T-helper 9 cell (primary cell): ENCODE results near the gene UBASH3A.

ENCODE experiments used
- DNase-seq: peaks from one replicate; pipeline ENCODE4 v3.0.0-alpha.2; 2020

The UBASH3A gene

GRCh38 chr21:42413093-42413492 is 9.4 kb downstream of the UBASH3A start:
- DNase-seq = no peak

GRCh38 chr21:42413500-42413899 is 9.8 kb downstream of the UBASH3A start:
- DNase-seq = no peak

- no peak for DNase-seq
Observed at GRCh38 chr21:42414066-42414465, 10.4 kb downstream of the UBASH3A start.

GRCh38 chr21:42414553-42414927 is 10.8 kb downstream of the UBASH3A start:
- no peak for DNase-seq

DNA sequence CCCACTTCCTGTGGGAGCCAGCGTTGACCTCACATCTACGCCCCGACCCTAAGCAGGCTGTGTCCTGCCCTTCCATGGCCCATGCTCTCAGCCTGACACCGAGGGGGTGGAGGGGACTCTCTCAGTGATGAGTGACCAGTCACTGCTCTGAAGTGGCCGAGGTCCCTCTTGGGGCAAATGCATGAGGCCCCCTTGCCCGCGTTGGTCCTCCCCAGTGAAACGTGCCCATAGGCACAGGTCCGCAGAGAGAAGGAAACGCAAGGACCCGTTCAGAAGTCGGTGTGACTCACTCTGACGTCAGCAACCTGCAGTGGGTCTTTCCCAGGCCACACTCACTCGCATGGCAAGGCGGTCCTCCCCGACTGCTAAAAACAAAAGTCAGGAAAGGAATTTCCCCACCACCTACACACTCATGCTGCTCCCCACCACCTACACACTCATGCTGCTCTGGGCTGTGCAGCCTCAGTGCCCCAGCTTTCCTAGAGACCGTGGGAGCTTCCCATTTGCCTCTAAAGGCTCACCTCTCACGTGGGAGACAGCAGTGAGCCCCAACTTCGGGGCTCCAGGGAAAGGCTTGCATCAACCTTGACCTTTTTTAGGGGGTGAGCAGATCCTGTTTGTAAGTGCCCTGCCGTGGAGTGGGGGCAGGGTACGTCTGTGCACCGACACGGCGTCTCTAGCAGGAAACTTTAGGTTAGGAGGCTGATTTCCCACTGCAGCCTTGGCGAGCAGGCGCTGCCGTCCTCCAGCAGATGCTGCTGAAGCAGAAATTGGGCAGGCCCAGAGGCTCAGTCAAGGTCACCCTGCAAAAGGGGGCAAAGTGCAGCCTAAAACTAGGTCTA is 11.4 kb downstream of the UBASH3A start:
- peak; percentile 84 for DNase-seq

GRCh38 chr21:42417533-42417932 is 13.8 kb downstream of the UBASH3A start:
- DNase-seq = no peak

GRCh38 chr21:42418886-42419285 is 15.2 kb downstream of the UBASH3A start:
- DNase-seq = no peak

- no peak for DNase-seq
Observed at GRCh38 chr21:42419845-42420244, 16.1 kb downstream of the UBASH3A start.

DNA sequence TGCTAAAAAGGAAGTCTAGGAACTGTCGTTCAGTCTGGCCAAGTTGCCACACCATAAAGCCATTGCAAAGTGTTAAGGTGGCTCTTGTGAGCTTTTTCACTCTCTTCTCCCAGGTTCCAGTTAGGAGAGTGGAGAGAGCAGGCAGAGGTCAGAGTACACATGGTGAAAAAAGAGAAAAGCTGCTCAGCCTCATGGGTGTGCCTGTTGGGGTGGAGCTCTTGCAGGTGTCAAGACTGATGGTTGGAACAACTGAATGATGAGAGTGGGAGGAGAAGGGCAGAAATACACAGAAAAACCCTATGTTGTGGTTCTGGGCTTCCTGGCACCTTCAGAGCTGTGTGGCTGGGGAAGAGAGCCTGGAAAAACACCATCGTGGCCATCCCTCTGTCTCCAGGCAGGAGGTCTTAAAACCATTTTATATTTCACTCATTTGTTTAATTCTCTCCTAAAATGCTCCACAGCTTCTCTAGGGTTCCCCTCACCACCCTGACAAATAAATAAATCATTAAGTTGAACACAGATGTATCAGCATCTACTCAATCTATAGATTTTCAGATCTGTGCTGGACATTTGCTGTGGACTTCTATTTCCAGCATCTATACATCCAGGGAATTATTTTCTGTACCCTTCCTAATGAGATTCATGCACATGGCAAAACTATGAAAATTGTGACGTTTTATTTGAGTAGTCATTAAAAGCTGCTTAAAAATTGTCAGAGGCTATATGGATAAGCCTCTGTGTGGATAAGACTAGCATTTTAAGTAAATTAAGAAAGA is 17.5 kb downstream of the UBASH3A start:
- DNase-seq = no peak

DNA sequence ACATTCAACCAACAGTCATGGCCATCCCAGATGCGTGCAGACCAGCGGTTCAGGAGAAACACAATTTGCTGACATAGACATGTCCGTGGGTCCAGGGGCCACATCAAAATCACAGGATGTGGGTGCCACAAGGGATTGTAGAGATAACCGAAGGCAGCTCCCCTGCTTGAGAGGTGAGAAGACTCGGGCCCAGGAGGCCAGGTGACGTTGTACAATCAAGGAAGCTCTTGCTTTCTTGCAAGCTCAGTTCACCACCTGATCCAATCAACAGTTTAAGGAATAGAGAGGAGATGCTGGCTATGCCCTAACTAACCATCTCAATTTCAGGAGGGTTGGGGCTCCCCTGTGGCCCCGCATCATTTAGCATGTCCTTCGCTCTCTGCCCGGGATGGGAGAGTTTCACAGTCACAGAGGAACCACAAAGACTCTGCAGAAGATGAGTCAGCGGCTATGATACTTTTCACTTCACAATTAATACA is 19.5 kb downstream of the UBASH3A start:
- peak; percentile 30 for DNase-seq

DNA sequence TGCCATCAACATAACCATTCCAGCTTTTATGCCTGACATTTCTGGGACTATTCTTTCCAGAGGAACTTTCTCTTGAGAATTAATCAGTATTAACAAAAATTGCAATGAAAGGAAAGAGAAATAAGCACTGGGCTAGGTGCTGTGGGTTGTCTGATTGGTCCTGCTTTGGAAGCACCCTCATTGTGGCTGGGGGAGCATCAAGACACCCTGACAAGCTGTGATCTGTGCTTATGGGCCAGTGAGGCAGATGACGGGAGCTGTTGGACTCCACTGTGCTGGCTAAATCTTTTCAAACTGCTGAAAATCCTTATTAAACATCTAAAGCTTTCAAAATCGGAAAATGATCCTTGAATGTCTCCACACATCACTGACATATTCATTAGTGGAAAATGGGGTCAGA is 20.0 kb downstream of the UBASH3A start:
- DNase-seq = no peak

DNA sequence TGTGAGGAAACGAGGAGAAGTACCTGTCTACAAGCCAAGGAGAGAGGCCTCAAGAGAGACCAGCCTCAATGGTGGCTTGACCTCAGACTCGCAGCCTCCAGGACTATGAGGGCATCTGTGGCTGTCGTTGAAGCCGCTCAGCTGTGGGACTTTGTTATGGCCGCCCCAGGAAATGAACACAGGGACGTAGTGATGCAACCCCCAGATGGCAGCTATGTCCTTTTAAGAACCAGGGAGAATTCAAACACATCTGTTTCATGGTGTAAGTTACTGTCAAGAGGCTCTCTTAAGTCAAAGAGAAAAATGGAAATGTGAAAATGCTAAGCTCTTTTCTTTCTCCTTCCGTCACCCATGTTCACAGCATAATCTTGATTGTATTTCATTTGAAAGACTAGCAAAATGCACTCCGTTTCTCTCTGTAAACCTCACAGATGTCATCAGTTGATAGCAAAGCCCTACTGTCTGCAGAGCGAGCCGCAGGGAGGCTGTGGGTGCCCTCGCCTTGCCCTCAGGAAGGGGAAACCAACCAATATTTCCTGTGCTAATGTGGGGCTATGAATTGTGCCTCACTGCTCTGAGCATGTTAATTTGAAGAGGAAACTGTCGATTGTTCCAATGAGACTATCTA is 21.3 kb downstream of the UBASH3A start:
- DNase-seq = peak; percentile 68

DNA sequence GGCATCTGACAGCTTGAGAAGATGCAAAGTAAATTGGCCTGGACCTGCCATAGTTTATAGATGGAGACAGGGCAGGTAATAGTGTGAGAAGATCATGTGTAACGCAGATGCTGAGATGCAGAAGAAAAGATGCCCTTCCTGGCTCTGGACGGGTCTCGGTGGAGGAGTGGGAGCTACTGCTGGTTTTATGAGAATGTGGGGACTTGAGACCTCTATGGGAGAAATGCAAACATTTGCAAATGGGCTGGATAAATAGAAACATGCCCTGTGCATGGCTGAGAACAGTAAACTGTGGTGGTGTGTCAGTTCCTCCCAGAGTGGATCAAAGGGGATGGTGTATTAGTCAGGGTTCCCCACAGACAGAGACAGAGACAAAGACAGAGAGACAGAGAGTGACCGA is 21.9 kb downstream of the UBASH3A start:
- DNase-seq = no peak

DNA sequence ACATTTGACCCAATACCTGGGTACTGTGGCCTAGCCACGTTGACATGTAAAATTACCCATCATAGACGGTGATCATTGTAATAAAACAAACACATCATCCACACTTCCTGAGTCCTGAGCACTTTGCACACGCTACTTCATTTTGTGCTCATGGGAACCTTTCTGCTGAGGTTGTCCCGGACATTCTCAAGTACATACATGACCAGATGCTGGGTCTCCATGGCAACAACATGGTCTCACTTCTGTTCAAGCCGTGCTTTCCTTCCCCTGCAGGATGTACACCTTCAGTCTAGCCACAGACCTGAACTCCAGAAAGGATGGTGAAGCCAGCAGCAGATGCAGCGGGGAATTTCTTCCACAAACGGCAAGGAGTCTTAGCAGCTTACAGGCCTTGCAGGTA is 22.7 kb downstream of the UBASH3A start:
- no peak for DNase-seq

- DNase-seq = no peak
Observed at GRCh38 chr21:42426876-42427480, 23.3 kb downstream of the UBASH3A start.

- DNase-seq = no peak
Observed at GRCh38 chr21:42427809-42428419, 24.2 kb downstream of the UBASH3A start.

- no peak for DNase-seq
Observed at GRCh38 chr21:42429021-42429420, 25.3 kb downstream of the UBASH3A start.

GRCh38 chr21:42429856-42430255 is 26.2 kb downstream of the UBASH3A start:
- no peak for DNase-seq

DNA sequence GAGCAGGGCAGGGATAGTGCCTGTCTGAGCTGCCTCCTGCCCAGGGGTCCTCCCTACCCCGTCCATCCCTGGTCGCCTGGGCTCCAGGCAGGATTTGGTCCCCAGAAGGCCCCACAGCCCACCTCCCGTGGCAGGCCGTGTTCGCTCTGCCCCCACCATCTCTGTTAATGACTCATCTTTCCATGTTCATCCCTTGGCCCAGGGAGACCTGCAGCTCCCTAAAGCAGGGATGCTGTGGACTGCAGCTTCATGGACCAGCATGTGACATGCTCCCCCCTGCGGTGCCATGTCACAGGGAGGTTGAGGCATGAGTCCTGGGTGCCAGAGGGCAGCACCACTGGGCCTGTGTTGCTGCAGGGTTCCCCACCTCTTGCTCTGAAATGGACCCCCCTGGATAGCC is 26.8 kb downstream of the UBASH3A start:
- DNase-seq = no peak

DNA sequence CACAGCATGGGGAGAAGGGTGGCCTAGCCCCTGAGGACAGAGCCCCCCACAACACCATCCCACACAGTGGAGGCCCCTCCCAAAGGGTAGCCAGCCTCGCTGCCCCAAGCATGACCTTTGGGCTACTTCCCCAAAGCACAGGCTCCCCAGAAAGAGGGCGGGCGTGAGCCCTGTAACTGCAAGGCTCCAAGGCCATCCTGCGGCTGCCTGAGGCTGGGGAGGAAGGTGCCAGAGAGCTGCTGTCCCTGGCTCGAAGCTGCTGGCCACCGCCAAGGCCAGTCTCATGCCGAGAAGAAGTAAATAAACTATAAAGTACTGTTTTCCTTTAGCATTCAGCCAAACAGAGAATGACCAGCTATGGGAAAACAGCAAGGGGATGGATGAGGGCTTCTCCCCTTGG is 27.5 kb downstream of the UBASH3A start:
- DNase-seq = no peak

- DNase-seq = no peak
Observed at GRCh38 chr21:42432695-42433094, 29.0 kb downstream of the UBASH3A start.

DNA sequence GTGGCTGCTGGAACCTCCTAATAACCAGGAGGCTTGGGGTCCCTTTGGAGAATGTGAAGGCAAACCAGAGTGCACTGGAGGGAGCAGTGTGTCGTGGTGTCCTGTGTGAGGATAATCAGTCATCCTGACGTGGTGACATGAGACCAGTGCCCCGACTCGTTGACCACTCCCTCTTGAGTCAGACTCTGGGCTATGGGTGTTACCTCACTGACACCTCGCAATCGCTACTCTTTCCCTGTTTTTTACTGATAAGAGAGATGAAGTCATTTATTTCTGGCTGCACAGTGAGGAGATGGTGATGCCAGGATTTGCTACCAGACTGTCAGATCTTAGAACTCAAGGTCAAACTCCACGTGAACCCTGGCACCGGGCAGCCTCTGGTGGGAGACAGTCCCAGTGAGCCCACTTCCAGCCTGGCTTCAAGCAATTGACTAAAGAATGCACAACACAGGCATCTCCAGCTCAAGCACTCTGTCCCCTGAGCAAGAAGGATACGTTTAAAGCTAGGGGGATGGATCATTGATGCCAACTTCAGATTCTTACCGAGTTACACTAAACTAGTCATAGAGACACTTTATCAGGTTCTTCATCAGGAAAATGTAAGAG is 30.3 kb downstream of the UBASH3A start:
- DNase-seq = no peak
